ENCODE results near the gene BHLHE23.

BHLHE23 gene

DNA sequence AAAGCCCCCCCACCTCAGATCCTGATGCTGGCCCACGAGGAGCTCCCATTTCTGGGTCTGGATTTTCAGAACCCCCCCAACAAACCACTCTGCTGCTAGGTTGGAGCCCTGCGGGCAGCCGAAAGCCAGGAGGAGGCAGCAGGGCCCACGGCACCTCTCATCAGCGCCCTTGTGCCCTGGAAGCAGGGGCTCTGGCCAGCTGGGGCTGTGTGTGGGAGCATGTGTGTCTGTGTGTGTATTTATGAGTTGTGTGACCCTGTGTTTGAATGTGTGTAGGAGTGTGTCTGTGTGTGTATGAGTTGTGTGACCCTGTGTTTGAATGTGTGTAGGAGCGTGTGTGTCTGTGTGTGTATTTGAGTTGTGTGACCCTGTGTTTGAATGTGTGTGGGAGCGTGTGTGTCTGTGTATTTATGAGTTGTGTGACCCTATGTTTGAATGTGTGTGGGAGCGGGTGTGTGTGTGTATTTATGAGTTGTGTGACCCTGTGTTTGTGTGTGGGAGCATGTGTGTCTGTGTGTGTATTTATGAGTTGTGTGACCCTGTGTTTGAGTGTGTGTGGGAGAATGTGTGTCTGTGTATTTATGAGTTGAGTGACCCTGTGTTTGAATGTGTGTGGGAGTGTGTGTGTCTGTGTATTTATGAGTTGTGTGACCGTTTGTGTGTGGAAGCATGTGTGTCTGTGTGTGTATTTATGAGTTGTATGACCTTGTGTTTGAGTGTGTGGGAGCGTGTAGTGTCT lies 35.4 kb downstream of the BHLHE23 start:
- no peak overlapping the region for H3K4me3 ChIP-seq (ENCODE audit: low read depth, low read length)
- H3K27me3 ChIP-seq (replicated peaks): peaks cover 32% of the 10 kb centered on the region

DNA sequence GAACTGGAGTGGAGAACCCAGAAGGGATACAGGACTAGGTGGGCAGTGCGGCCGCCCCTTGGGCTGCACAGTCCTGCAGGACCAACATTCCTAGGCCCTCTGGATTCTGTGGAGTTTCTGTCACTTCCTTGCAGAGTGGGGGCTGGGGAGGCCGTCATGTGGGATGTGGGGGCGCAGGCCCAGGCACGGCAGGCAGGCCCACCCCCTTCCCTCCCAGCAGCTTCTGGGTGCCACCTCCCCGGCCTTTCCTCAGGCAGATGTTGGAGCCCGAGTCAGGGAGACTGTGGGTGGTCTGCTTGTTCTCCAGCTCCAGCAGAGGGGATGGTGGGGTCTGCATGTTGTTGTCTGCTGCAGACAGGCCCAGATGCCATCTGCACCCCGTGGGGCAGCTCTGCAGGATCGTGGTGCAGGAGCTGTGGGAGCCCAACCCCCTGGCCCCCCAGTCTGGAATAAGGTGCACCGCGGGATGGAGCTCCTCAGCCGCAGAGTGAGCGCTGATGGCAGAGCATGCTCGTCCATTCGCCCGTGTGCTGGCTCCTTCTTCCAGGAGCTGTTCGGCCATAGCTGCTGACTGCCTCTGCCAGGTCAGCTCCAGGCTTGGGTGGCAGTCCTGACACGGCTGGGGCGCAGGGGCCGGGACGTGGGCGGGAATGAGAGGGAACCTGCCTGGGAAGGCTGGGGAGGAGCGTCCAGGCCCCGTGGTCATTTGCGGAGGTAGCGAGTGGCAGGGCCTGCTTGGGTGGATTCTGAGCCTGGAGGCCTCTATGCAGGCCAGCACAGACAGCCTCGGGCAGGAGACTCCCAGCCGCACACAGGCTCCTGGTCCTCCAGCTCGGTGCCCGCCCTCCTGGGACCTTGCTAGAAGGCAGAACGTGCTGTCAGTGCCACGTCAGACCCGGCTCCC lies 36.2 kb downstream of the BHLHE23 start:
- peaks cover 29% of the 10 kb centered on the region for H3K27me3 ChIP-seq (replicated peaks)
- DNase-seq: no peak

More for the DNA sequence above, 35.4 kb downstream of the BHLHE23 start:
- in situ Hi-C loops (cut with HindIII; ENCODE audit: low pct_ligation_motif_present, low sequenced_read_pairs): no loop called here
- Histone ChIP-seq H3K27ac (no peak overlapping the region), H3K36me3 (replicated peaks) (no peaks in the 10 kb centered on the region)
- no peak for DNase-seq
- TF ChIP-seq, protein P1, sequence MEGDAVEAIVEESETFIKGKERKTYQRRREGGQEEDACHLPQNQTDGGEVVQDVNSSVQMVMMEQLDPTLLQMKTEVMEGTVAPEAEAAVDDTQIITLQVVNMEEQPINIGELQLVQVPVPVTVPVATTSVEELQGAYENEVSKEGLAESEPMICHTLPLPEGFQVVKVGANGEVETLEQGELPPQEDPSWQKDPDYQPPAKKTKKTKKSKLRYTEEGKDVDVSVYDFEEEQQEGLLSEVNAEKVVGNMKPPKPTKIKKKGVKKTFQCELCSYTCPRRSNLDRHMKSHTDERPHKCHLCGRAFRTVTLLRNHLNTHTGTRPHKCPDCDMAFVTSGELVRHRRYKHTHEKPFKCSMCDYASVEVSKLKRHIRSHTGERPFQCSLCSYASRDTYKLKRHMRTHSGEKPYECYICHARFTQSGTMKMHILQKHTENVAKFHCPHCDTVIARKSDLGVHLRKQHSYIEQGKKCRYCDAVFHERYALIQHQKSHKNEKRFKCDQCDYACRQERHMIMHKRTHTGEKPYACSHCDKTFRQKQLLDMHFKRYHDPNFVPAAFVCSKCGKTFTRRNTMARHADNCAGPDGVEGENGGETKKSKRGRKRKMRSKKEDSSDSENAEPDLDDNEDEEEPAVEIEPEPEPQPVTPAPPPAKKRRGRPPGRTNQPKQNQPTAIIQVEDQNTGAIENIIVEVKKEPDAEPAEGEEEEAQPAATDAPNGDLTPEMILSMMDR (IDR thresholded peaks at IDR 0.05; ENCODE audit: low read depth, low read length, missing control alignments): no peak

DNA sequence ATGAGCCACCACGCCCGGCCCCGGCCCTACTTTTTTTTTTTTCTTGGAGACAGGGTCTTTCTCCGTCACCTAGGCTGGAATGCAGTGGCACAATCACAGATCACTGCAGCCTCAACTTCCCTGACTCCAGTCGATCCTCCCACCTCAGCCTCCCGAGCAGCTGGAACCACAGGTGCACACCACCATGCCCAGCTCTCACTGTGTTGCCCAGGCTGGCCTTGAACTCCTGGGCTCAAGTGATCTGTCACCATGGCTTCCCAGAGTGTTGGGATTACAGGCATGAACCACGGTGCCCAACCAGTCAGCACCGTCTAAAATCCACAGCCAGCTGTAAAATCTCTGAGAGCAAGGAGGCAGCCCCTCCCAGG lies 36.8 kb downstream of the BHLHE23 start:
- DNase-seq: no peak
- H3K27me3 ChIP-seq (replicated peaks): peaks cover 24% of the 10 kb centered on the region
- H3K36me3 ChIP-seq (replicated peaks): peaks cover 4% of the 10 kb centered on the region
- TF ChIP-seq, protein P1 (IDR thresholded peaks at IDR 0.05; ENCODE audit: low read depth, low read length, missing control alignments): no peak
- H3K27ac ChIP-seq: no peak overlapping the region
- in situ Hi-C loops (cut with HindIII; ENCODE audit: low pct_ligation_motif_present, low sequenced_read_pairs): no loop called here
- H3K4me3 ChIP-seq (ENCODE audit: low read depth, low read length): no peak overlapping the region

More for the DNA sequence above, 36.2 kb downstream of the BHLHE23 start:
- no peak overlapping the region for H3K4me3 ChIP-seq (ENCODE audit: low read depth, low read length)
- in situ Hi-C loops (cut with HindIII; ENCODE audit: low pct_ligation_motif_present, low sequenced_read_pairs): no loop called here
- no peaks in the 10 kb centered on the region for H3K36me3 ChIP-seq (replicated peaks)
- H3K27ac ChIP-seq: no peak overlapping the region
- TF ChIP-seq, protein P1 (IDR thresholded peaks at IDR 0.05; ENCODE audit: low read depth, low read length, missing control alignments): no peak

DNA sequence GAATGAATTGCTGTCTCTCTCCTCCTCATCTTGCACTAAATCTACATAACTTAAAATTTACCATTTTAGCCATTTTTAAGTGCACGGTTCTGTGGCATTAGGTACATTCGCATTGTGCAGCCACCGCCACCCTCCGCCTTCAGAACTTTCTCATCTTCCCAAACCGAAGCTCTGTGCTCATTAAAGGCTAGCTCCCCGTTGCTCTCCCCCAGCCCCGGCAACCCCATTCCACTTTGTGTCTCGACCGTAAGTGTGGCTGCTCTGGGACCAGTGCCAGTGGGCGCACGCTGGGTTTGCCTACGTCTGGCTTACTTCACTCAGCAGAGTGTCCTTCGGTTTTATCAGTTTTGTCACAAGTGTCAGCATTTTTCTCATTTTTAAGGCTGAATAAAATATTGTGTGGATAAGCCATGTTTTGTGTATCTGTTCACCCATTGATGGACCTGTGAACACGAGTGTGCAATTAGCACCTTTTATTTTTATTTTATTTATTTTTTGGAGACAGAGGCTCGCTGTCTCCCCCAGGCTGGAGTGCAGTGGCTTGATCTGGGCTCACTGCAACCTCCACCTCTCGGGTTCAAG lies 37.5 kb downstream of the BHLHE23 start:
- DNase-seq: no peak
- Histone ChIP-seq H3K36me3 (replicated peaks) (peaks cover 8% of the 10 kb centered on the region), H3K4me3 (ENCODE audit: low read depth, low read length) (no peak overlapping the region), H3K27ac (no peak overlapping the region), H3K27me3 (replicated peaks) (peaks cover 17% of the 10 kb centered on the region)
- in situ Hi-C loops (cut with HindIII; ENCODE audit: low pct_ligation_motif_present, low sequenced_read_pairs): no loop called here
- TF ChIP-seq, protein P1 (IDR thresholded peaks at IDR 0.05; ENCODE audit: low read depth, low read length, missing control alignments): no peak

DNA sequence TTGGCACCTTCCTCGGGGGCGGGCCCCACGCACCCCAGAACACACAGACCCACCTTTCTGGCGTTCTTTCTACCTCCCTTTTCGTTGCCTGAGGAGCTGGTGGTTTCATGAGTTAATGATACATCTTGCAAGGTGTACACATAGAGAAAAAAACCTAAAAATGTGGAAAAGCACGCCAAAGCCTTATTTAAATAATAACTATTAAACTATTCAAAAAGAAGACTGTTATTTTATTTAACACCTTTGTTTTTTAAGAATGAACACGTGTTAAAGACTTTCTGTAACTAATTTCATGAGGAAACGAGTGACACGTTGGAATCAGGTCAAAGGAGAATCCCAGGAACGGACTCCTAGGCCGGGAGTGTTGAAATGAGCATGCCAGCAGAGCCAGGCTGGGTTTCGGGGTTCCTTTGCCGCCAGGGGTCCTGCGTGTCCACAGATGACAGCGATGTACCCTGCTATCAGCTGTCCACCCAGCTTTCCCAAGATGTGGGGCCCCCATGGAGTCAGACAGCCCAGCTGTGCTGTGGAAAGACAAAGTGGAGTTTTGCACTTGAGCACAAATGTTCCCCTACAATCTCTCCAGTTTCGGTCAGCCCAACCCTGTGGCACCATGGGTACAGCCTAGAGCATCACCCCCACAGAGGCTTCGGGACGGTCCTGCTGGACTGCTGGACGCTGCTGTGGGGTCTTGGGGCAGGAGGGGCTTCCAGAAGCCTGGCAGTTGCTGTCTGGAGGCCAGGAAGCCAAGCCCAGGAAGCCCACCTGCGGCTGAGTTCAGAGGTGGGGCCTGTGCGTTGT lies 38.2 kb downstream of the BHLHE23 start:
- peaks cover 10% of the 10 kb centered on the region for H3K27me3 ChIP-seq (replicated peaks)
- TF ChIP-seq, protein P1 (IDR thresholded peaks at IDR 0.05; ENCODE audit: low read depth, low read length, missing control alignments): no peak
- in situ Hi-C loops (cut with HindIII; ENCODE audit: low pct_ligation_motif_present, low sequenced_read_pairs): no loop called here

More for the DNA sequence above, 38.2 kb downstream of the BHLHE23 start:
- Histone ChIP-seq H3K27ac (no peak overlapping the region), H3K4me3 (ENCODE audit: low read depth, low read length) (no peak overlapping the region), H3K36me3 (replicated peaks) (peaks cover 8% of the 10 kb centered on the region)
- no peak for DNase-seq
